Measurements from ENCODE around the gene YWHAE.

GRCh38 chr17:1391577-1391976 lies 8.4 kb downstream of the YWHAE start:
- TF ChIP-seq POLR2A (IDR thresholded peaks at IDR 0.05; ENCODE audit: low read depth, low read length) (no peak), POLR2AphosphoS5 (IDR thresholded peaks at IDR 0.05; ENCODE audit: low read depth, low read length) (no peak), TAF1 (IDR thresholded peaks at IDR 0.05; ENCODE audit: low read depth, low read length) (no peak), PAX5 (IDR thresholded peaks at IDR 0.05; ENCODE audit: insufficient read depth, low read length, severe bottlenecking) (no peak), SPI1 (IDR thresholded peaks at IDR 0.05; ENCODE audit: low read depth, low read length) (no peak), POU2F2 (IDR thresholded peaks at IDR 0.05; ENCODE audit: low read depth, low read length) (no peak)

Data from GM12891 (cell line).